ENCODE measurements around the gene CYB5R2.

The CYB5R2 gene

GRCh38 chr11:7672960-7673723, at the start of gene CYB5R2:
Gene CYB5R2, minus strand, starts transcription at chr11:7673500. Its CDS starts 675 bp downstream, at chr11:7672825.
- no peak for DNase-seq (ENCODE audit: low read depth)

- DNase-seq (ENCODE audit: low read depth) = no peak
Measured at GRCh38 chr11:7714786-7715185, 41.5 kb upstream of the CYB5R2 start.

- no peak for DNase-seq (ENCODE audit: low read depth)
Measured at GRCh38 chr11:7706377-7706776, 33.1 kb upstream of the CYB5R2 start, which contains the start of gene OVCH2. Gene OVCH2, minus strand, starts transcription at chr11:7706477. Its CDS starts 83 bp downstream, at chr11:7706394.

DNA sequence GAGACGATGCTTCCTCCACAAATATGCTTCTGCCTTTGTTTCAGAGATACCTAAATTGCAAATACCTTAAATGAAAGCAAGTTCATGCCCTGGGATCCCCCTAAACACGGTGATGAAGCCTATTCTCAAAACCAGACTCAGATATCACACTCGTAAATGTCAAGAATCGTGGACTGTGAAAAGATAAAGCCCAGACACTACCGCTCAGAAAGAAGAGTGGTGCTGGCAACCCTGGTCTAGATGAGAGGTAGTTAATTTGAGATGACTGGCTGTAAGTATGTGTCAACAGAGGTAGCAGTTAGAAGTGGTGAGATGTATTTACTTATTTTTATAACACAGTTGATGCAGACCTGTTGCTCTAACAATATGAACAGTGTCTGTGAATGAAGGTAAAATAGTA, 30.4 kb upstream of the CYB5R2 start:
- DNase-seq (ENCODE audit: low read depth) = no peak

GRCh38 chr11:7696424-7696823, 23.1 kb upstream of the CYB5R2 start:
- DNase-seq (ENCODE audit: low read depth) = no peak

- no peak for DNase-seq (ENCODE audit: low read depth)
Measured at GRCh38 chr11:7694235-7694634, 20.9 kb upstream of the CYB5R2 start.

- DNase-seq (ENCODE audit: low read depth) = no peak
Measured at GRCh38 chr11:7692426-7692825, 19.1 kb upstream of the CYB5R2 start.

DNA sequence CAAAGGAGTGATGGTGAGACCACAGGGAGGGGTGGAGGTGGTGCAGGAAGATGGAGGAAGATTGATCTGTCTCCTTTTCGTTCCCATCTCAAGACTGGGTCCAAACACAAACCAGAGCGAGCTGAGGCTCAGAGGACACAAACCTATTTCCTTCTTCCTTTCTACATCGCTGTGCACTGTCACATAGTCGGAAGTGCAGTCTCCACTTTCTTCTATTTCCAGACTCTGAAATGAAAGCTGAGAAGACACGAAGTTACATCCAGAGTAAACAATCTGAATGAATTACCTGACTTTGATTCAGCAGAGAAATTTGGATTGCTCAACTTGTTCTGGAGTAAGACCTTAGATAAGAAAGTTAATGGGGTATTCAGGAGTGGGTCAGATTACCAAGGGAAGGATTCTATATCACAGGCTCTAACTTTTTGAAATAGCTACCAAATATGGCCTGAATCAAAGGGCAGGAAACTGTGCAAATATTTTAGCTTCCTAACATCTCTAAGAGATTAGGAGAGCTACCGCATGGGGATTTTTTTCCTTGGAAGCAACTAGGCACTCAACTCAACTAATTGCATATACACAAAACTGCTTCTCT, 18.6 kb upstream of the CYB5R2 start:
- DNase-seq (ENCODE audit: low read depth) = no peak

DNA sequence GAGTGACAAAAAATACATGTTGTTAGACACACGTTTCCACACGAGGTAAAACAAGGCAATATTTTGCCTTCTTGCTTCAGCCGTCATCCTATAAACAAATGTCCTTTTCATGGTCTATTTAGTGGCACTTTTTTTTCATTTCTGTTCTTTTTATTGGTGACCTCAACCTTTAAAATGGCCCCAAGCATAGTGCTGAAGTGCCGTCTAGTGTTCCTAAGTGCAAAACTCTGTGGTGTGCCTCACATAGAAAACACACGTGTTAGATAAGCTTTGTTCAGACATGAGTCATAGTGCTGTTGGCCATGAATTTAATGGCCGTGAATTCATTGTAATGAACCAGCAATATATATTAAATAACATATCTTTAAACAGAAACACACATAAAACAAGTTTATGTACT, 17.3 kb upstream of the CYB5R2 start:
- no peak for DNase-seq (ENCODE audit: low read depth)

- DNase-seq (ENCODE audit: low read depth) = no peak
Measured at GRCh38 chr11:7689239-7689638, 15.9 kb upstream of the CYB5R2 start.

GRCh38 chr11:7688238-7688826, 15.0 kb upstream of the CYB5R2 start:
- DNase-seq (ENCODE audit: low read depth) = no peak

DNA sequence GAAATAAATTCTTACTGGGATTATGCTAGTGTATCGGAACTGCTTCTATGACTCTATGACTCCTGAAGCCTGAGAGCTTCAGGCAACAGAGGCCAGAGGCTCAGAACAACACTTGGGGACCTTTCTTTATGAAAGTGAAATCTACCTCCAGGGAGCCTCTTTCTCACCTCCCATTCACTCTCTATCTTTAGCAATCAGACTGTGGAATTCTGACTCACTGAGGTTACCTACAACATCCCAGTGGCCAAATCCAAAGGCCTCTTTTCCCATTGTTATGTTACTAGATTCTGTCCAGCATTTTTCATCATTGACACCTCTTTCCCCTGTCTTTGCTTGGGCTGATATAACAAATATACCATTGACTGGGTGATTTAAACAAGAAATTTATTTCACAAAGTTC, 14.1 kb upstream of the CYB5R2 start:
- no peak for DNase-seq (ENCODE audit: low read depth)

GRCh38 chr11:7686761-7687160, 13.5 kb upstream of the CYB5R2 start:
- DNase-seq (ENCODE audit: low read depth) = no peak

DNA sequence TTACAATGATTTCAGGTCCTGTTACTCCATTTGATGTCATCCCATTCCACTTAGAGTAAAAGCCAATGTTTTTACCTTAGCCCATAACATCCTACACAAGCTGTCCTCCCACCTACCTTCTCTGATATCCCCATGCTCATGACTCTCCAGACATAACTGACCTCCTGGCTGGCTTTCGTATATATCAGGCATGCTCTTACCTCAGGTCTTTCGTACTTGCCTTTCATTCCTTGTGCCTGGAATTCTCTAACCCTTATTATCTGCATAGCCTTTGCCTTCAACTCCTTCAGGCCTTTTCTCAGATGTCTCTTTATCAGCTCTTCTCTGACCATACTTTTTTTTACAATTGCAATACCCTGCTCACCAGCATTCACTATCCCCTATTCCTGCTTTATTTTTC, 10.3 kb upstream of the CYB5R2 start:
- DNase-seq (ENCODE audit: low read depth) = no peak

GRCh38 chr11:7677796-7678201, 4.5 kb upstream of the CYB5R2 start:
- DNase-seq (ENCODE audit: low read depth) = no peak

DNA sequence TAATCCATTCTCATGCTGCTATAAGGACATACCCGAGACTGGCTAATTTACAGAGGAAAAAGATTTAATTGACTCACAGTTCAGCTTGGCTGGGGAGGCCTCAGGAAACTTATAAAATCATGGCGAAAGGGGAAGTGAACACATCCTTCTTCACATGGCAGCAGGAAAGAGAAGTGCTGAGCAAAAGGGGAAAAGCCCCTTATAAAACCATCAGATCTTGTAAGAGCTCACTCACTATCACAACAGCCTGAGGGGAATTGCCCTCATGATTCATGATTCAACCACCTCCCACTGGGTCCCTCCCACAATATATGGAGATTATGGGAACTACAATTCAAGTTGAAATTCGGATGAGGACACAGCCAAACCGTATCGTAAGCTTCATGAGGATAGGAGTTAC, 3.8 kb upstream of the CYB5R2 start:
- no peak for DNase-seq (ENCODE audit: low read depth)

DNA sequence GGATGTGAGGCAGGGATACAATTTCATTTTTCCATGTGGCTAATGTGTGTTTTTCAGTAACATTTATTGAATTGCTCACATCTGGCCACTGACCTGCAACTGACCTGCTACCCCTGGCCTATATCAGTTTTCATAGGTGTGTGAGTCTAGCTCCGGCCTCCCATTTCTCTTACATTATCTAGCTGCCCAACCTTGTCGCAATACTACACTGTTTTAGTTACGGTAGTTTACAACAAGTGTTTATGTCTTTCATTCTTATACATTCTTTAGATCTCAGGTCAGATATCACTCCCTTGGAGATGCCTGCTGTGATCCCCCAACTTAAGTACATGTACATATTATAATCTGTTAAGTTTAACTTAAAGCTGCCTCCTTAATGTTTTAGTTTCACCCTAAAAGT, 2.3 kb upstream of the CYB5R2 start:
- no peak for DNase-seq (ENCODE audit: low read depth)

GRCh38 chr11:7673724-7674434, 579 bp upstream of the CYB5R2 start:
- no peak for DNase-seq (ENCODE audit: low read depth)

GRCh38 chr11:7672276-7672959, 882 bp downstream of the CYB5R2 start:
- DNase-seq (ENCODE audit: low read depth) = no peak

- DNase-seq (ENCODE audit: low read depth) = no peak
Measured at GRCh38 chr11:7671347-7672215, 1.7 kb downstream of the CYB5R2 start.

- DNase-seq (ENCODE audit: low read depth) = no peak
Measured at GRCh38 chr11:7670641-7671040, 2.7 kb downstream of the CYB5R2 start.

All from stimulated activated CD4-positive, alpha-beta T cell treated with anti-CD3 and anti-CD28 coated beads, Interleukin-2, amount 100 ng/mL, for 4 hours (primary cell).